Right lobe of liver (tissue), 6 donors: ENCODE results near the gene LPIN1. TPM values are rescaled to one million over a fixed set of nuclear protein-coding genes. Genes with fewer than 3 reads are reported as not detected.

Experiments
- ATAC-seq, 4 donors: fragments of 200-7000 bp; cut with Tn5 transposase; one replicate each; pipeline ENCODE4 v1.9.1; 2020; ENCODE audit warnings: mild to moderate bottlenecking in 4 of 4, moderate library complexity in 4 of 4
- DNase-seq, 3 donors: peaks; one replicate each; pipeline ENCODE4 v3.0.0-alpha.2; 2020
- H3K27ac ChIP-seq, 3 donors: fragments of 200-600 bp; one replicate each; pipeline ENCODE4 v1.8.0; 2022
- H3K27me3 ChIP-seq, 2 donors: fragments of 200-600 bp; one replicate each; pipeline ENCODE4 v1.8.0; 2022
- H3K36me3 ChIP-seq, 4 donors: fragments of 200-600 bp; sonication (generic) in 1 of 4; one replicate each; pipeline versions ENCODE4 v1.5.1 to v1.8.0; 2017 to 2022; ENCODE audit warnings: control low read depth in 1 of 4
- H3K4me1 ChIP-seq, 4 donors: fragments of 200-600 bp; sonication (generic) in 1 of 4; one replicate each; pipeline versions ENCODE4 v1.5.1 to v1.8.0; 2017 to 2022; ENCODE audit warnings: control low read depth in 1 of 4
- H3K4me3 ChIP-seq, 3 donors: fragments of 200-600 bp; one replicate each; pipeline ENCODE4 v1.8.0; 2022
- H3K9me3 ChIP-seq, 4 donors: fragments of 200-600 bp; sonication (generic) in 1 of 4; one replicate each; pipeline versions ENCODE4 v1.5.1 to v1.8.0; 2017 to 2022; ENCODE audit warnings: control low read depth in 1 of 4
- CTCF ChIP-seq, 4 donors: fragments of 200-600 bp in 3 of 4; fragments of 450-650 bp in 1 of 4; IDR thresholded peaks; one replicate each; pipeline versions ENCODE4 v1.5.1 to v1.8.0; 2016 to 2022; ENCODE audit warnings: antibody characterized with exemption in 4 of 4, mild to moderate bottlenecking in 2 of 4
- POLR2A ChIP-seq: fragments of 450-650 bp; IDR thresholded peaks from one replicate; pipeline ENCODE4 v1.6.1; 2017; ENCODE audit warnings: antibody characterized with exemption, mild to moderate bottlenecking
- WGBS: methylation state at CpG from one replicate; pipeline ENCODE4 v1.1.6; 2018; ENCODE audit warnings: low coverage, low lambda C conversion rate; ENCODE audit not compliant: insufficient coverage; ENCODE audit errors: missing lambda C conversion rate; 5-methylcytosine and 5-hydroxymethylcytosine counted together
- intact Hi-C, 2 donors: fragments of 100-400 bp; cut with DNase I; formaldehyde crosslinking; loops; one replicate each; pipeline versions ENCODE4 v1.11.2 to v1.14.1; 2022
- total RNA-seq, 6 experiments: library from RNA; depleted of rRNA in 2 of 6; stranded (reverse); fragments of >200 nt in 2 of 6; fragmentation: NEBNext Ultra II Directional in 3 of 6; extraction: Animal tissue kit (Norgen Biotek cat#: 25700) in 3 of 6; gene quantifications; one replicate each; pipeline versions ENCODE4 v1.1.0 to v1.2.4, GENCODE V29; 2016 to 2023
- donor health status: DM: no; HTN: yes; CAD: no.
- donor health status: DM: no; HTN: no; CAD: no.
- donor health status: DM: no; HTN: no; CAD: no.
- donor health status: DM: no; HTN: yes; CAD: no.
- donor health status: DM: no; HTN: yes; CAD: no.

LPIN1 gene
- total RNA-seq, 6 experiments from 2014 or later, result 17.3 to 58.7 (median 29.1) TPM

GRCh38 chr2:11743846-11744553 lies 2.4 kb upstream of the LPIN1 start:
- ATAC-seq, result peak; percentile 82 to 88 (median 87)
- intact Hi-C loops, result no loop called here
- TF ChIP-seq CTCF (IDR thresholded peaks at IDR 0.05) (no peak), POLR2A (no peak)
- WGBS, result 6% methylated on average over 5 of the region's 10 CpGs
- Histone ChIP-seq H3K9me3 (no peaks in the 10 kb centered on the region), H3K27me3 (no peaks in the 10 kb centered on the region), H3K36me3 (no peaks in the 10 kb centered on the region), H3K4me3 (peak overlapping the region in 2 of 3 donors; percentile 2 to 17), H3K4me1 (peaks cover 0 to 46% (median 19%) of the 10 kb centered on the region in 4 donors), H3K27ac (peak overlapping the region; percentile 35 to 83 (median 83))
- DNase-seq, result peak; percentile 93 to 94 (median 94)

GRCh38 chr2:11744631-11745394 lies 1.6 kb upstream of the LPIN1 start:
- Histone ChIP-seq H3K4me1 (peaks cover 0 to 42% (median 16%) of the 10 kb centered on the region in 4 donors), H3K36me3 (no peaks in the 10 kb centered on the region), H3K4me3 (no peak overlapping the region), H3K27ac (peak overlapping the region; percentile 35 to 83 (median 83)), H3K27me3 (no peaks in the 10 kb centered on the region), H3K9me3 (no peaks in the 10 kb centered on the region)
- no peak for TF ChIP-seq POLR2A
- peak; percentile 30 to 55 (median 39) for TF ChIP-seq CTCF (IDR thresholded peaks at IDR 0.05)
- DNase-seq (no peak), ATAC-seq (no peak)
- 34% methylated on average over 4 of the region's 14 CpGs for WGBS
- intact Hi-C loops, result no loop called here

- H3K27ac ChIP-seq, result peak overlapping the region; percentile 67 to 83 (median 77)
- H3K9me3 ChIP-seq, result no peaks in the 10 kb centered on the region
- TF ChIP-seq POLR2A (no peak), CTCF (IDR thresholded peaks at IDR 0.05) (no peak)
- WGBS, result 49% methylated on average over 23 of the region's 27 CpGs
- H3K27me3 ChIP-seq, result no peaks in the 10 kb centered on the region
- peaks cover 0 to 42% (median 16%) of the 10 kb centered on the region in 4 donors for H3K4me1 ChIP-seq
- intact Hi-C loops, result no loop called here
- DNase-seq (peak in 1 of 3 donors; percentile 34), ATAC-seq (no peak)
- H3K4me3 ChIP-seq, result peak overlapping the region; percentile 4 to 98 (median 18)
- H3K36me3 ChIP-seq, result no peaks in the 10 kb centered on the region
Measured at GRCh38 chr2:11745613-11746375, 638 bp upstream of the LPIN1 start.

- H3K27ac ChIP-seq, result peak overlapping the region; percentile 63 to 83 (median 77)
- H3K27me3 ChIP-seq, result no peaks in the 10 kb centered on the region
- peak in 1 of 3 donors; percentile 28 for DNase-seq
- no peaks in the 10 kb centered on the region for H3K36me3 ChIP-seq
- no peaks in the 10 kb centered on the region for H3K9me3 ChIP-seq
- 0% methylated on average over 2 of the region's 42 CpGs for WGBS
- peak overlapping the region; percentile 87 to 98 (median 93) for H3K4me3 ChIP-seq
- TF ChIP-seq POLR2A, result peak; percentile 7
- TF ChIP-seq CTCF (IDR thresholded peaks at IDR 0.05), result no peak
- intact Hi-C loops, result no loop called here
- H3K4me1 ChIP-seq, result peaks cover 0 to 42% (median 16%) of the 10 kb centered on the region in 4 donors
- ATAC-seq, result peak; percentile 5 to 38 (median 30)
Measured at GRCh38 chr2:11746807-11747459, 501 bp downstream of the LPIN1 start.
